Lower leg skin (tissue), 3 donors: Measurements from ENCODE around the gene TMPRSS6.

Experiments used
- CTCF ChIP-seq, 3 donors: fragments of 450-650 bp; IDR thresholded peaks; one replicate each; pipeline ENCODE4 v1.5.1; 2016; ENCODE audit warnings: antibody characterized with exemption in 3 of 3, mild to moderate bottlenecking in 3 of 3, moderate library complexity in 2 of 3
- POLR2A ChIP-seq, 2 donors: fragments of 450-650 bp; IDR thresholded peaks; one replicate each; pipeline ENCODE4 v1.6.1; 2016 to 2017; ENCODE audit warnings: antibody characterized with exemption in 2 of 2, mild to moderate bottlenecking in 1 of 2, moderate library complexity in 1 of 2

- TF ChIP-seq POLR2A (IDR thresholded peaks at IDR 0.05) (no peak), CTCF (IDR thresholded peaks at IDR 0.05) (no peak)
These were observed 70.0 kb downstream of the TMPRSS6 start for GRCh38 chr22:37039466-37039865.
